CD4-positive, alpha-beta memory T cell (primary cell): ENCODE data around the gene DNAJB12. TPM values are rescaled to one million over a fixed set of nuclear protein-coding genes. Genes with fewer than 3 reads are reported as not detected.

ENCODE experiments used
- CTCF ChIA-PET: fragments of 350-600 bp; sonication (Branson Sonifier 250); formaldehyde crosslinking; loops from one replicate; lab custom pipeline; 2021; ENCODE audit warnings: inconsistent platforms; ENCODE audit not compliant: partially characterized antibody; lab: Charles Lee
- POLR2A ChIA-PET: fragments of 350-600 bp; sonication (Branson Sonifier 250); formaldehyde crosslinking; loops from one replicate; lab custom pipeline; 2021; ENCODE audit not compliant: partially characterized antibody; lab: Charles Lee
- DNase-seq, 5 donors: peaks; one replicate each; pipeline versions ENCODE4 v3.0.0 to v3.0.0-alpha.2; 2020 to 2022; ENCODE audit warnings: mixed read lengths in 1 of 5
- H3K27ac ChIP-seq: one replicate; pipeline ENCODE4 v1.7.0; 2013; ENCODE audit warnings: low read depth, low read length
- H3K27me3 ChIP-seq: 2 replicates; pipeline ENCODE4 v1.7.0; 2013; ENCODE audit warnings: mild to moderate bottlenecking, low read length, moderate library complexity; ENCODE audit not compliant: insufficient read depth
- H3K36me3 ChIP-seq: 2 replicates; pipeline ENCODE4 v1.7.0; 2013; ENCODE audit warnings: mild to moderate bottlenecking, low read length, moderate library complexity; ENCODE audit not compliant: insufficient read depth
- H3K4me1 ChIP-seq: 2 replicates; pipeline ENCODE4 v1.7.0; 2013; ENCODE audit warnings: mild to moderate bottlenecking, low read length, moderate library complexity; ENCODE audit not compliant: insufficient read depth
- H3K4me3 ChIP-seq, 2 donors: one replicate each; pipeline ENCODE4 v1.7.0; 2013; ENCODE audit warnings: low read length in 2 of 2, mild to moderate bottlenecking in 1 of 2
- H3K9me3 ChIP-seq, 2 donors: one replicate each; pipeline ENCODE4 v1.7.0; 2013; ENCODE audit warnings: low read length in 2 of 2, control low read depth in 1 of 2; ENCODE audit not compliant: control insufficient read depth in 1 of 2
- H3K27ac Mint-ChIP-seq, 7 donors: one replicate each; pipeline ENCODE4 v1.8.0; 2020 to 2021; ENCODE audit warnings: mixed read lengths in 7 of 7, mild to moderate bottlenecking in 6 of 7, inconsistent platforms in 3 of 7, moderate library complexity in 3 of 7
- H3K27me3 Mint-ChIP-seq, 2 donors: one replicate each; pipeline ENCODE4 v1.8.0; 2020 to 2021; ENCODE audit warnings: mixed read lengths in 2 of 2
- H3K36me3 Mint-ChIP-seq, 2 donors: one replicate each; pipeline ENCODE4 v1.8.0; 2020 to 2021; ENCODE audit warnings: mixed read lengths in 2 of 2, inconsistent platforms in 1 of 2, mild to moderate bottlenecking in 1 of 2
- H3K4me1 Mint-ChIP-seq, 4 donors: one replicate each; pipeline ENCODE4 v1.8.0; 2020 to 2021; ENCODE audit warnings: mixed read lengths in 4 of 4, mild to moderate bottlenecking in 1 of 4
- H3K4me3 Mint-ChIP-seq, 8 donors: one replicate each; pipeline ENCODE4 v1.8.0; 2020 to 2021; ENCODE audit warnings: mixed read lengths in 8 of 8, mild to moderate bottlenecking in 7 of 8, moderate library complexity in 6 of 8, inconsistent platforms in 3 of 8
- H3K9me3 Mint-ChIP-seq, 8 donors: one replicate each; pipeline ENCODE4 v1.8.0; 2020 to 2021; ENCODE audit warnings: mixed read lengths in 8 of 8, mild to moderate bottlenecking in 5 of 8, inconsistent platforms in 3 of 8, moderate library complexity in 1 of 8
- intact Hi-C: fragments of 100-400 bp; cut with micrococcal nuclease; formaldehyde crosslinking; loops from one replicate; pipeline ENCODE4 v1.15.1; 2023
- polyA plus RNA-seq, 2 donors: library from polyadenylated mRNA; unstranded; fragments of 300-500 nt; fragmentation: Illumina TruSeq; gene quantifications; one replicate each; pipeline ENCODE4 v1.2.3, GENCODE V29; 2021
- total RNA-seq, 2 experiments: library from RNA; stranded (reverse); gene quantifications; one replicate each; pipeline ENCODE4 v1.2.3, GENCODE V29; 2021

Gene DNAJB12
- total and polyA plus RNA-seq, 4 experiments from 2014 or later = 13.4 to 26.7 (median 26.2) TPM

DNA sequence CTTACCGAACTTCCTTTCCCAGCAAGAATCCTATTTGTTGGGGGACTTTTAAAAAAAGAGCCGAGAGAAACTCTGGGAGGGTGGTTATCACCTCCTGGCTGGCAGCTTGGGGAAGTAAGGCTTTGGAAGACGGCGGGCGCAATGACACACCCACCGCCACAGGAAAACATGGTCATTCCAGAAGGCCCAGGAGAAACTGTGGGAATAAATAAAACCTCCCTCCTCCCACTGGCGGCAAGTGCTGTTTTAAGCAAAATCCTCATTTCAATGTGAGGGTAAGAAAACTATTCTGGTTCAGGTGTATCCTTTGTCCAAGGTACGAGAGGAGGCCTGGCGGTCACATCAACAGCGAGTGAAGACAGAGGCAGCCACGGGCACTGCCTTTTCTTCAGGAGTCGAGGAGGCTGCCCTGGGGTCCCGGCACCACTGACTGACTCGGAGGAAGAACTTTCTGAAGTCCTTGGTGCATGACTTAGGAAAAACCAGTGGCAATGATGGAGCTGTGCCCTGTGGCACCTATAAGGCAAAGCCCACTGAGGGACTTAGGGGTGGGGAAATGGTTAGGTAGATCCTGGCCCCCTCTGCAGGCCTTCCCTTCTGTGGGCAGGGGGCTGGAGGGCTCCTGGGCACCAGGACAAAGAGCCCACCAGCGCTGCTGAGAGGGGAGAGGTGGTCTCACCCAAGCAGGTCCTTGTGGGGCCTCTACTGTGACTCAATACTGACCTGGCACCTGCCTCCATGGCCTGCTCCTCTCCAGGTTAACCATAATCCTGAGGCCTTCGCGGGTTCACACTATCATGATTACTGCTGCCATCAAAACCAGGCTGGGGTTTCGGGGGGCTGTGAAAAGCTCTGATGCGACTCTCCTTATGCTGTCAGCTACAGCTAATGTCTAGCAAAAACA lies 21.4 kb downstream of the DNAJB12 start:
- CTCF ChIA-PET = interaction anchor here (0.6 to 12.9 kb wide), 16 partner anchors 9 to 285 kb away, joined by 3 to 196 read pairs (median 4); partner anchors contain the start of gene DDIT4
- Histone ChIP-seq H3K4me3 (no peak overlapping the region), H3K9me3 (no peaks in the 10 kb centered on the region), H3K36me3 (peaks cover 11% of the 10 kb centered on the region), H3K4me1 (peaks cover 91% of the 10 kb centered on the region), H3K27me3 (no peaks in the 10 kb centered on the region), H3K27ac (peak overlapping the region; percentile 32)
- Mint-ChIP-seq H3K27ac (peak overlapping the region; percentile 95 to 98 (median 97)), H3K27me3 (no peaks in the 10 kb centered on the region), H3K4me3 (peak overlapping the region in 6 of 8 donors; percentile 13 to 71 (median 42)), H3K9me3 (no peaks in the 10 kb centered on the region), H3K4me1 (peaks cover 52 to 93% (median 79%) of the 10 kb centered on the region in 4 donors), H3K36me3 (peaks cover 3 to 20% of the 10 kb centered on the region in 2 donors)
- POLR2A ChIA-PET = interaction anchor here (0.6 to 10.0 kb wide), 12 partner anchors 8 to 246 kb away, joined by 3 to 125 read pairs (median 25); partner anchors contain the start of genes ANAPC16, ASCC1, DDIT4 and SPOCK2
- no peak for DNase-seq
- intact Hi-C loops = no loop called here

DNA sequence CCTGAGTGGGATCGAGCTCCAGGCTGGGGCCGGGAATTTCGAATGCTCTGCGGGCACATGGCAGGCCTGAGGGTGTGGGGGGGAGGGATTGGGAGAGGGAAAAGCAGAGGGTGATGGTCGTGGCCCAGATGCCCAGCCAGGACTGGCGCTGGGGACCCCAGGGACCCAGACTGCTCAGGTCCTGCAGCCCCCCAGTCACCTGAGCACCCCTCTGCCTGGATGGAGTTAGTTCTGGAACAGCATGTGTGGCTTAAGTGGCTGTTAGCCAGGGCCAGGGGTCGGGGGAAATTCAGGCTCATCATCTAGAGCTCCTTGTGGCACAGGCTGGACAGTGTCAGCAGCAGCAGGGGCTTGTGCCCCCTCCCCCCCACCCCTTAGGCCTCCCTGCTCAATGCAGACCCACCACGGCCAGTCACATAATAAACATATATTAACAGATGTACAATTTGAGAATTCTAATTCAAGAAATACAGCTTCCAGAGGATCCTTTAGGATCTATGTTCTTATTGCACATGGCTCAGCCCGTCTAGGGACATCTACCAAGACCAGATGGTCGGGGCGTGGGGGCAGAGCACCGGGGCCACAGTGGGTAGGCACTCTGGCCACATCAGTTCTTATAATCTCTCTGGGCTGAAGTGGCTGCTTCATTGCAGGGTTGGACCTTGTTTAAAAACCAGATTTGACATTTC lies 22.2 kb downstream of the DNAJB12 start:
- H3K27ac ChIP-seq = peak overlapping the region; percentile 48
- Mint-ChIP-seq H3K36me3 (peaks cover 3 to 14% of the 10 kb centered on the region in 2 donors), H3K9me3 (no peaks in the 10 kb centered on the region), H3K4me3 (peak overlapping the region in 5 of 8 donors; percentile 34 to 84 (median 58)), H3K4me1 (peaks cover 54 to 98% (median 84%) of the 10 kb centered on the region in 4 donors), H3K27ac (peak overlapping the region; percentile 95 to 98 (median 97)), H3K27me3 (no peaks in the 10 kb centered on the region)
- no peaks in the 10 kb centered on the region for H3K9me3 ChIP-seq
- no peak overlapping the region for H3K4me3 ChIP-seq
- POLR2A ChIA-PET = interaction anchor here (0.9 to 10.0 kb wide), 18 partner anchors 9 to 249 kb away, joined by 3 to 125 read pairs (median 7); partner anchors contain the start of genes ANAPC16, ASCC1, DDIT4 and DNAJB12
- DNase-seq = no peak
- H3K27me3 ChIP-seq = no peaks in the 10 kb centered on the region
- CTCF ChIA-PET = interaction anchor here (1.1 to 11.6 kb wide), 12 partner anchors 11 to 436 kb away, joined by 3 to 168 read pairs (median 5); partner anchors contain the start of gene DDIT4
- H3K4me1 ChIP-seq = peaks cover 99% of the 10 kb centered on the region
- H3K36me3 ChIP-seq = peaks cover 3% of the 10 kb centered on the region
- intact Hi-C loops = no loop called here

DNA sequence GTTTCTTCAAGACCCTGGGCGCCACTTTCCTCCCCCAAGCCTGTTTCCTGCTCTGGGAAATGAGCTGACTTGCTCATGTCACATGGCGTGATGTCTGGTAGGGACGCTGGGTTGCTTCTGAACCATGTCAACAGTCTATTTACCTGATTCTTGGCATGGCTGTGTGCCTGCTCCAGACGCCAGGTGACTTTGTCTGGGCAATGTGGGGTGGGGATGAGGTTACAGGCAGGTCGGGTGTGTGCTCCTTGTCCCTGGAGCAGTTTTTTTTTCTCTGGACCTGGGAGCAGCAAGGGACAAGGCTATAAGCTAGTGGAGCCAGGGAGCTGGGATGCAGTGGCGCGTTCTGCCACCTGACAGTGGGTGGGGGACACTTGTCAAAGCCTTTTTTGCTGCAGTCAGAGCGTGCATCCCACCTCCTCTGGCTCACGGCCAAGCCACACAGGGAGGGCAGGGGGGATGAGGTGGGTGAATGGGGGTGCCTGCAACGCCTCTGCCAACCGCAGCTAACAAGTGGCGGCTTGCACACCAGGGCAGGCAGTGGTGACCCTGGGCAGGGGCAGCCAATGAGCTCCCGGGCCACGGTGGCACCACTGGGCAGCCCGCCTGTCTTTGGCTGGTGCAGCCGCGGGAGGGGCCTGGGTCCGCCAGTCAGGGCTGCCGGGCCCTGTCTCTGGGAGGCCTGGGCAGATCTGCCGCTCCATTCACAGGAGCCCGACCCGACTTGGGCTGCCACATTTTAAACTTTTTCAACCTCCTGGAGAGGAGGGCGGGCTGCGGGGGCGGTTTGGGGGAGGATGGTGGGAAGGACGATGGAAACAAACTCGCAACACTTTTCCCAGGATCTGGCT lies 22.9 kb downstream of the DNAJB12 start:
- intact Hi-C loops = loop anchor here (1.0 kb wide), 1 partner anchor 58 kb away; the partner anchor contains the start of gene DDIT4
- POLR2A ChIA-PET = interaction anchor here (0.8 to 10.0 kb wide), 21 partner anchors 10 to 248 kb away, joined by 3 to 125 read pairs (median 6); partner anchors contain the start of genes ANAPC16, ASCC1, DDIT4 and DNAJB12
- H3K27ac Mint-ChIP-seq = peak overlapping the region; percentile 95 to 98 (median 97)

DNA sequence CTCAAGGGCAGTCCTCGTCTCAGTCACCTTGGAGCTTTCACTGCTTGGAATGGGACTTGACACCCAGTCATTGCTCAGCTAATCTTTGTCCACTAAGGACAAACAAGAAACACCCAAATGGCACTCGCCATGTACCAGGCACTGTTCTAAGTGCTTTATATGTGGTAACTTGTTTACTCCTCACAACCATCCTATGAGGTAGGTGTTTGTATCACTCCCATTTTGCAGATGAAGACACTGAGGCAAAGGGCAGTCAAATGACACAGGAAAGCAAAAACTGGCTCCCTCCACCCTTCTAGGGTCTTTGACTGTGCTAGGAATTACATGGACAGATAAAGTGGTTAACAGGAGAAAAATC lies 24.7 kb downstream of the DNAJB12 start:
- no peaks in the 10 kb centered on the region for H3K9me3 Mint-ChIP-seq
- ChIA-PET POLR2A (interaction anchor here (1.0 to 10.0 kb wide), 6 partner anchors 9 to 242 kb away, joined by 4 to 125 read pairs (median 36); partner anchors contain the start of genes DDIT4 and SPOCK2), CTCF (interaction anchor here (0.9 to 11.6 kb wide), 5 partner anchors 9 to 281 kb away, joined by 3 to 168 read pairs (median 7); partner anchors contain the start of gene DDIT4)
- Histone ChIP-seq H3K9me3 (no peaks in the 10 kb centered on the region), H3K36me3 (no peaks in the 10 kb centered on the region), H3K4me3 (no peak overlapping the region), H3K4me1 (peaks cover 88% of the 10 kb centered on the region), H3K27me3 (no peaks in the 10 kb centered on the region), H3K27ac (no peak overlapping the region)
- peak overlapping the region in 6 of 8 donors; percentile 25 to 72 (median 62) for H3K4me3 Mint-ChIP-seq
- DNase-seq = no peak
- peak overlapping the region; percentile 76 to 95 (median 92) for H3K27ac Mint-ChIP-seq
- intact Hi-C loops = no loop called here
- peaks cover 0 to 10% of the 10 kb centered on the region in 2 donors for H3K36me3 Mint-ChIP-seq
- no peaks in the 10 kb centered on the region for H3K27me3 Mint-ChIP-seq
- peaks cover 49 to 87% (median 71%) of the 10 kb centered on the region in 4 donors for H3K4me1 Mint-ChIP-seq

More for the DNA sequence above, 22.9 kb downstream of the DNAJB12 start:
- peak overlapping the region; percentile 12 to 47 for H3K4me3 ChIP-seq
- no peaks in the 10 kb centered on the region for H3K9me3 ChIP-seq
- no peaks in the 10 kb centered on the region for H3K9me3 Mint-ChIP-seq
- peaks cover 100% of the 10 kb centered on the region for H3K4me1 ChIP-seq
- no peaks in the 10 kb centered on the region for H3K36me3 ChIP-seq
- H3K4me3 Mint-ChIP-seq = peak overlapping the region; percentile 69 to 86 (median 82)
- H3K4me1 Mint-ChIP-seq = peaks cover 51 to 97% (median 81%) of the 10 kb centered on the region in 4 donors
- peak overlapping the region; percentile 65 for H3K27ac ChIP-seq
- DNase-seq = peak; percentile 92 to 97 (median 94)
- no peaks in the 10 kb centered on the region for H3K27me3 Mint-ChIP-seq
- CTCF ChIA-PET = interaction anchor here (0.7 to 11.6 kb wide), 14 partner anchors 12 to 435 kb away, joined by 3 to 168 read pairs (median 5); partner anchors contain the start of gene DDIT4
- no peaks in the 10 kb centered on the region for H3K27me3 ChIP-seq
- H3K36me3 Mint-ChIP-seq = peaks cover 3 to 10% of the 10 kb centered on the region in 2 donors

DNA sequence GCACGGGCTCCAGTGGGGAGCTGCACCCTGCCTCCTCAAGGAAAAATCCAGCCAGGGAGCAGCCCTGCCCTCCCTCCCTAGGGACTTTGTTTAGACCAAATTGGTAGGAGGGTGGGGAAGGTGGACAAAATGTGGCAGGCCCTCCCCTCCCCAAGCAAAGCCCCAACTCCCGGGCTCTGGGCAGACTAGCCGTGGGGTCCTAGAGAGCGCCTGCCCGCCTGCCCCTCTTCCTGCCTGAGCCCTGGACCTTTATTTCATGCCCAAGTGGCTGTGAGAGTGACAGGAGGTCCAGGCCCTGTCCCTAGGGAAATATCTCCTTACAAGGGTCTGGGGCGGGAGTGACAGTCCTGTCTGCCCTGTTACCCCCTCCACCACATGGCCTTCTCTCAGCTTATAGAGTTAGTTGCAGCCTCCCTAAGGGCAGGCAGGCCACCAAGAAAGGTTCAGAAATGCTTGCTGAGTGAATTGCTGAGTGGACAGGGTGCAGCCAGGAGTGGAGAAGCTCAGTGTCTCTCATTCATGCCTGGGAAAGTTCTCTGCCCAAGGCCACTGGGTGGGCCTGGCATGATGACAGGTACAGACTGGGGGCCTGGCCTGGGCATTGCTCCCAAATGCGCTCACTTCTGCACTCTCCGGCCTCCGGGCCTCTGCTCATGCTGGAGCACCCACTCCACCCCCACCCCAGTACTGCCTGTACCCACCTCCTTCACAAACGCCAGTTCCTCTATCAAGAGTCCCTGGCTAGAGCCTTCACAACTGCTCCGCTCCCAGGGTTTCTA lies 25.2 kb downstream of the DNAJB12 start:
- Histone ChIP-seq H3K9me3 (no peaks in the 10 kb centered on the region), H3K27ac (no peak overlapping the region), H3K4me3 (no peak overlapping the region), H3K4me1 (peaks cover 87% of the 10 kb centered on the region), H3K27me3 (no peaks in the 10 kb centered on the region), H3K36me3 (no peaks in the 10 kb centered on the region)
- H3K27ac Mint-ChIP-seq = peak overlapping the region; percentile 76 to 95 (median 92)
- peak overlapping the region in 5 of 8 donors; percentile 25 to 72 (median 66) for H3K4me3 Mint-ChIP-seq
- H3K27me3 Mint-ChIP-seq = no peaks in the 10 kb centered on the region
- no peaks in the 10 kb centered on the region for H3K9me3 Mint-ChIP-seq
- H3K36me3 Mint-ChIP-seq = peaks cover 0 to 6% of the 10 kb centered on the region in 2 donors
- intact Hi-C loops = no loop called here
- POLR2A ChIA-PET = interaction anchor here (1.0 to 10.0 kb wide), 6 partner anchors 8 to 82 kb away, joined by 4 to 125 read pairs (median 9); partner anchors contain the start of gene DDIT4
- peaks cover 44 to 87% (median 68%) of the 10 kb centered on the region in 4 donors for H3K4me1 Mint-ChIP-seq
- no peak for DNase-seq
- CTCF ChIA-PET = interaction anchor here (0.6 to 11.6 kb wide), 9 partner anchors 8 to 281 kb away, joined by 3 to 168 read pairs (median 6); partner anchors contain the start of gene DDIT4
